Embryonic facial prominence (tissue), 1 donor: Measurements from ENCODE around the gene DEGS2.
"Not testable (repeated sequence)": the region's sequence is repeated elsewhere in the genome, so short reads cannot be mapped to it uniquely, and the experiment has no call there.

Experiments
- DNase-seq: peaks from one replicate; pipeline ENCODE4 v3.0.0-alpha.2; 2016; ENCODE audit errors: extremely low spot score

DEGS2 gene

DNA sequence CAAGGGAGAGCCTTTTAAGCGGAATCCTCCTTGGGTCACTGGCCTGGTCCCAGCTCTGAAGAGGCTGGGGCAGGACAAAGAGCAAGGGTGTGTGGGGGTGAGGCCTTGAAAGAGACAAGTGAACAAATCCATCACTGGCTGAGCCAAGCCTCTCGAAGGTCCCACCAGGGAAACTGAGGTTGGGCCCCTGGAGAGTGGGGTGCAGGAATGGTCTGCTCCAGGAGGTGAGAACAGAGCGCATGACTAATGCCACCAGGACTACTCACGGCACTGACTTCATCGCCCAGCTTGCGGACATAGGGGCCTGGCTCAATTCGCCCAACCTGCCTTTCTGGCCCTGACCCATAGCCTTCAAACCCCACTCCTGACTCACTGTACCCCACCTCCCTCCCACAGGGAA lies 19.2 kb upstream of the DEGS2 start:
- DNase-seq, result no peak

DNA sequence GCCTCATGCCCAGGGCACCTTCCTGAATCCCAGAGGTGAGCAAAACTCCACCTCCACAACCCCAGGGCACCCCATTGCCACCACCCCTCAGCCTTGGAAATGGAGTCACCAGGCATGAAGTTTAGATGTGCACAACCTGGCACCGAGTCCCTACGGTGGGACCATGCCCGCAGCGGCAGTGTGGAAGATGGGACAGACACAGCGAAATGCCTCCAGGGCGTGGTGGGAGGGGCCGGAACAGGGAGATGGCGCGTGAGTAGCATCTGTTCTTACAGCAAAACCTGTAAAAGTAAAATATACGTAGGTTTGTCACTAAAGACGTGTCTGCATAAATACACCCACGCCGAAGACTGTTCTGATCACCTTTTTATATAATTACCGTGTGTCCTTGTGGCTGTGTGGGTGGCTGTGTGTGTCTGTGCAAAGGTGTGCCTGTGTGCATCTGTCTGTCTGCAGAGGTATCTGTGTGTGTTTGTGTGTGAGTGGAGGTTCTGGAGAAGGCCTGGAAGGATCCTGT lies 17.4 kb upstream of the DEGS2 start:
- DNase-seq, result no peak

- no peak for DNase-seq
These were observed 13.9 kb upstream of the DEGS2 start for GRCh38 chr14:100173353-100173752.

- DNase-seq, result no peak
These were observed 13.4 kb upstream of the DEGS2 start for GRCh38 chr14:100172811-100173210.

- no peak for DNase-seq
These were observed 11.4 kb upstream of the DEGS2 start for GRCh38 chr14:100170880-100171279.

- no peak for DNase-seq
These were observed 9.1 kb upstream of the DEGS2 start for GRCh38 chr14:100168506-100168905.

- DNase-seq, result no peak
These were observed 6.5 kb upstream of the DEGS2 start for GRCh38 chr14:100165831-100166440.

- no peak for DNase-seq
These were observed 5.9 kb upstream of the DEGS2 start for GRCh38 chr14:100165376-100165775.

DNA sequence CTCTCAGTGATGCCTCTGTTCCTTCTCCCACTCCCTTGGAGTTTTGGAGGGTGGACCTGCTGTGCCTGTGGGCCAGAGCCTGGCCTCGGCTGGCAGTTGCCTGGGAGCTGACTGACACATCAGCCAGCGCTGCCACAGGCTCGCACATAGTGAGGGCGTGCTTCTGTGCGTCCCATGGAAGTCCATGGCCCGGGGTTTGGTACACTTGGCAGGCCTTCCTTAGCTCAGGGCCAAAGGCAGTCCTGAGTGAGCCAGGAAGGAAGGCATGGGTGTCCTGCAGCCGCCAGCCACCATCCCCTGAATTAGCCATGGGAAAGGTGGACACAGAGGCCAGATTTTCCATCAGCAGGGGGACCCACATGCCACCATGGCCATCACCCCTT lies 1.1 kb upstream of the DEGS2 start:
- DNase-seq, result no peak

DNA sequence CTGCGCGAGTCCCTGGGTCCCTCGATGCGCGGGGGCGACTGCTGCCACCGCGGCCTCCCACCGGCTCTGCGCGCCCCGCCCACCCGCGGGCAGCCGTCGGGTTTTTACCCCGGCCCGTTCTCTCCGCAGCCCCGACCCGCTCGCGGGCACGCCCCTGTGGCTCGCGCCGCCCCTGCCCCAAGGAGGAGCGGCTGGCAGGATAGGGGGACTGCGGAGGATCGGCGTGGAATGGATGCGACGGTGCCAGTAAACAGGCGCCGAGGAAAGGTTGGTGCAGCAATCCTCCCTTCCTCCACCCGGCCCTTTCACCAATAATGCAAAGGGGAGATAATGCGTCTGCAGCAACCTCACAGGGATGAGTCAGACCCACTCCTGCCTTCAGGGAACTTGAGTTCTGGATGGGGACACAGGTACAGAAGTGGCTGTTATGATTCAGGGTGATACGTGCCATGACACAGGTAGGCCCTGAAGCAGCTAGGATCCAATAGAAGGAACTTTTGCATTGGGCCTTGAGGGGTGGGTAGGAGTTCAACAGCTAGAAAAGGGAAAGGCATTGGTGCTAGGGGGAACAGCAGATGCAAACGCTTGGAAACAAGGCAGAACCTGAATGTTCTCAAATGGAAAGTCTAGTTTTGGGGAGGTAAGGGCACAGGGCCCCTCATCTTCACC lies 554 bp upstream of the DEGS2 start:
- DNase-seq, result no peak

GRCh38 chr14:100158566-100159093 lies 815 bp downstream of the DEGS2 start:
- no peak for DNase-seq

DNA sequence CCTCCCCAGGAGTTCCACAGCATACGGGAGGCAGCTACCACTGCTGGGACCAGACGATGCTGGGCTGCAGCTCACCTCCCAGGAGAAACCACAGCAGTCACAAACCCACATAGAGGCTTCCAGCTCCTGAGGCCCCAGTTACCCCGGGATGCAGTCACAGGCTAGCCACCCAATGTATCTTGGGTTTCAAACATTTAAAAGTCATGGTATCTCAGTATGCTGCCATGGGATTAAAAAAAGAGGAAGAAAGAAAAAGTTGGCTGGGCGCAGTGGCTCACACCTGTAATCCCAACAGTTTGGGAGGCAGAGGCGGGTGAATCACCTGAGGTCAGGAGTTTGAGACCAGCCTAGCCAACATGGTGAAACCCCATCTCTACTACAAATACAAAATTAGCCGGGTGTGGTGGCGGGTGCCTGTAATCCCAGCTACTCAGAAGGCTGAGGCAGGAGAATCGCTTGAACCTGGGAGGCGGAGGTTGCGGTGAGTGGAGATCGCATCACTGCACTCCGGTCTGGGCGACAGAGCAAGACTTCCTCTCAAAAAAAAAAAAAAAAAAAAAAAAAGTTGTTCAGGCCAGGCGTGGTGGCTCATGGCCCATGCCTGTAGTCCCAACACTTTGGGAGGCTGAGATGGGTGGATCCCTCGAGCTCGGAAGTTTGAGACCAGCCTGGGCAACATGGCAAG lies 1.8 kb downstream of the DEGS2 start:
- DNase-seq, result not testable (repeated sequence)

GRCh38 chr14:100156776-100157175 lies 2.7 kb downstream of the DEGS2 start:
- DNase-seq, result no peak

DNA sequence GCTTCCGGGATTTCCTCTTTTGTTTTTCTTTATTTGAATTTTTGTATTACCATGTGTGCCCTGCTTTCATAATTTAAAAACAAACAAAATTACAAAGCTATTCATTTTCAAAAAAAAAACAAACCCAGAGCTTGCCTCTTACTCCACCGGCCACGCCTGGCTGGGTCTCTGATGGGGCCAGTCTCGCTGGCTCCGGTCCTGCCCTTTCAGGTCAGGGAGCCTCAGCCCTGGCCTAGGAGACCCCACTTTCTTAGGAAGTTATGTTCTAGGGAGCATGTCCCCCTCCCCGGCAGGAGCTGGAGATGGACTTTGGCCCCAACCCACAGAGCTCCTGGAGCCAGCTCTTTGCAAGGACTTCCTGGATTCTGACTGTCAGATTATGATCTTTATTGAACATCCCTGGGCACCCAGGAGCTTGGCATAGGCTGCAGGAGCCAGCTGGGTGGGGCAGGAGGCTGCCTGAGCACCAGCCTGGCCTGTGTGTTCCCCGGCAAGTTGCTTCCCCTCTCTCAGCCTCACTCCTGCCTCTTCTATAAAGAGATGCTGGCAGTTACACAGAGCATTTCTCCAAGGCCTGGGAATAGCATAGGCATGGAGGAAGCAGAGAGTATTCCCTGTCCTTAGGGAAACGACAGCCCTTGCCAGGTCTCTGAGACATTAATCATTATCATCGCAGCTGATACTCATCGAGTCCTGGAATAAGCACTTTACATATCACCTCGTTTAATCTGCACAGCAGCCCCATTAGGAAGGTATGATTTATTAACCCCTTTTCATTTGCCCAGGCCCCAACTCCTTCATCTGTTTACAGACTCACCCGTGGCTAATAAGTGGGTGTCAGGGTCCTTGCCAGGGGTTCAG lies 3.5 kb downstream of the DEGS2 start:
- DNase-seq, result no peak

DNA sequence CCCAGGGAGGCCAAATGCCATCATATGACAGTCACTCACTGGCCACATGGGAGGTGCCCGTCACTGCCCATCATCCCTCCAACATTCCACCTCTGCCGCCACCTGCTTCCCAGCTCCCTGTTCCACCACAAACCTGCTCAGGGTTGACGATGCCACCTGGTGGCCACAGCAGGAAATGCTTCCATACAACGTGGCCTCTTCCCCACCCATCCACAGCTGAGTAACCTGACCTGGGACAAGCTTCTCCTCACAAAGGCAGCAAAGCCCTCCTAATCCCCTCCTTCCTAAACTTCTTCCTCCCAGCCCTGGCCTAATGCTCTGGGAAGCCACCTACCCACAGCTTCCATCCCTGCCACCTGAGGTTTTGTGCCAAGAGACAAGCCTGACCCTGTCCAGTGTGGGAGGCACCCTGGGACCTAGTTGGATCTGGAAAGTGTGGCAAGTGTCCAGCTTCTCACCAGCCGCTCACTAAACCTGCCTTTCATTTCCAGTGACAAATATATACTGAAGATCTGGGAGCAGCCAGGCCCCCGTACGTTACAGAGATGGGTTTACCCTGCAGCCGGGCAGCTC lies 4.3 kb downstream of the DEGS2 start:
- no peak for DNase-seq

GRCh38 chr14:100153560-100153959 lies 5.9 kb downstream of the DEGS2 start:
- DNase-seq, result no peak

DNA sequence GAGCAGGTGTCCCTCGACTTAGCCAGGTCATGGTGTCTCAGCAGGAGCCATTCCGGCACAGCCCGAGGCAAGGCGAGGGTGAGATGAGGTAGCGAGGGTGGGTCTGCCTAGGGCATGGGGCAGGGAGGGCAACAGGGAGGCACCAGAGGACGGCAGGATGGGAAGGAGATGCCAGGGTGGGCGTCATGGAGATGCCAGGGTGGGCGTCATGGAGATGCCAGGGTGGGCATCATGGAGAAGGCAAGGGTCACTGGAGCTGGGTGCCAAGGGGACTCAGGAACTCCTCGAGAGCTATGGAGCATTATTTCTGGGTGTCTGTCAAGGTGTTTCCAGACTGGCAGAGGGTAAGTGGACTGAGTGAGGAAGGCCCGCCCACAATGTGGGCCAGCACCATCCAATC lies 7.4 kb downstream of the DEGS2 start:
- DNase-seq, result no peak

- DNase-seq, result no peak
These were observed 8.4 kb downstream of the DEGS2 start for GRCh38 chr14:100150932-100151587.

DNA sequence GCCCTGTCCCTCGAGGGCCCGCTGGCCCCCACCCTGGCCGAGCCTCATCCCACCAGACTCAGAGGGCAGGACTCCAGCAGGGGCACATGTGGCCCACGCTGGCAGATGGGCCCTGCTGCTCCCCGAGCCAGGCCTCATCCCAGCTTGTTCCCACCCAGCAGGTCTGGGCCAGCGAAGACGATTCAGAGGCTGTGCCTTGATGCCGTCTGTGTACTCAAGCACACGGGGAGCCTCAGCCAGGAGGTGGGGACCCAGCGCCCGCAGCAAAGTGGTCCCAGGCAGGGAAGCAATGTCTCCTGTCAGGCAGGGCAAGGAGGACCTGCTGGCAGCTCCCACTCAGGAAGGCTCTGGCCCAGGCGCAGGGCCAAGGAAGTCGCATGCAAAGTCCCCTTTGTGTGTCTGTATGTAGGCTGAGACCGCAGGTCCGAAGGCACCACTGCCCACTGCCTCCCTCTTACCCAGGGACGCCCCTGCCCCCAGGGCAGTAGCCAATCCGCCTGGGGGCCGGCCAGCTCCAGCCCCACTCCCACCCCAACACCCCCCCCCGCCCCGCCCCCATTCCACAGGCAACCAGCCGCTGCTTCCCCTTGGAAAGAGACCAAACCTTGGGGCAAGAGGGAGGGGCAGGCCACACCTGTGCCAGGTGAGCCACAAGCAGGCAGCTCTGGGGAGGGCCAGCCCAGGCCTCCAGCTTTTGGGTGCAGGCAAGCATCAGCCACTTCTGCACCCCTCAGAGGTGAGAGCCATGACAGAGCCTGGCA lies 9.4 kb downstream of the DEGS2 start:
- DNase-seq, result no peak
